Type B pancreatic cell (in vitro differentiated cells): Measurements from ENCODE around the gene IZUMO2. TPM values are rescaled to one million over a fixed set of nuclear protein-coding genes. Genes with fewer than 3 reads are reported as not detected.
A peak's percentile ranks its signal among the peaks of the same experiment; 100 is the strongest.

Source experiments
- DNase-seq: peaks from one replicate; pipeline ENCODE4 v3.0.0; 2021; ENCODE audit warnings: mixed read lengths; ENCODE audit not compliant: unreplicated experiment; ENCODE audit errors: extremely low spot score
- H3K27ac Mint-ChIP-seq: 2 replicates; pipeline ENCODE4 v1.8.0; 2021; ENCODE audit warnings: mild to moderate bottlenecking, mixed read lengths
- H3K27me3 Mint-ChIP-seq: 2 replicates; pipeline ENCODE4 v1.8.0; 2021; ENCODE audit warnings: mixed read lengths
- H3K36me3 Mint-ChIP-seq: 2 replicates; pipeline ENCODE4 v1.8.0; 2021; ENCODE audit warnings: mixed read lengths
- H3K4me1 Mint-ChIP-seq: one replicate; pipeline ENCODE4 v1.8.0; 2021; ENCODE audit warnings: mixed read lengths; ENCODE audit not compliant: unreplicated experiment
- H3K4me3 Mint-ChIP-seq: 2 replicates; pipeline ENCODE4 v1.8.0; 2021; ENCODE audit warnings: mild to moderate bottlenecking, mixed read lengths
- H3K9me3 Mint-ChIP-seq: 2 replicates; pipeline ENCODE4 v1.8.0; 2021; ENCODE audit warnings: mixed read lengths
- CTCF ChIP-seq: fragments of 200-600 bp; sonication (generic); conservative IDR thresholded peaks from 2 replicates; pipeline ENCODE4 v1.5.0; 2021; ENCODE audit warnings: antibody characterized with exemption, mild to moderate bottlenecking
- long read RNA-seq: library from polyadenylated mRNA; unstranded; transcript quantifications from one replicate; pipeline ENCODE4 v2.0.0, GENCODE V29; 2020
- total RNA-seq: library from RNA; stranded (reverse); gene quantifications from 2 replicates; pipeline ENCODE4 v1.2.1, GENCODE V29; 2021; ENCODE audit warnings: low replicate concordance

IZUMO2 gene
- total RNA-seq: not detected in 2 replicates
- long read RNA-seq: 0 reads

DNA sequence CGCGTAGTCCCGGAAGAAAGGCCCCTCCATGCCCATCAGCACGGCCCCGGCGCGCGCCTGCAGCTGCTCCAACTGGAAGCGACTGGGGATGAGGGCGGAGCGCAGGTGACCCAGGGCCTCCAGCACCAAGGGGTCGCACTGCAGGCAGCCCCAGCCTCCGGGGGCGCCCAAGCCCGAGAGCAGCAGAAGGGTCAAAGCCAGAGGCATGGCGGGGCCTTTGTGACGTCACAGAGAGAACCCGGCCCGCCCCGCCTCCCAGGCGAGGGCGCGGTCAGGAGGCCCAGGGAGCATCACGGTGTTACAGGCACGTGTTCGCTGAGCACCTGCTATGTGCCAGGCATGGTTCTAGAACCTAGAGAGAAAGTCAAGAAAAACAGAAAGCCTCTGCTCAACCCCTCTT, at the start of gene IZUMO2:
TSS of gene IZUMO2 (minus strand) at position 294 of the 400 bp plus-strand sequence. CDS start at position 207, 87 bp downstream.
- Mint-ChIP-seq H3K27ac (no peak within 1 kb of the TSS), H3K9me3 (no peaks in the 10 kb centered on the region), H3K27me3 (peaks cover 10% of the 10 kb centered on the region), H3K4me1 (peaks cover 10% of the 10 kb centered on the region), H3K36me3 (no peaks in the 10 kb centered on the region), H3K4me3 (no peak within 1 kb of the TSS)
- TF ChIP-seq CTCF: no peak
- DNase-seq: no peak

DNA sequence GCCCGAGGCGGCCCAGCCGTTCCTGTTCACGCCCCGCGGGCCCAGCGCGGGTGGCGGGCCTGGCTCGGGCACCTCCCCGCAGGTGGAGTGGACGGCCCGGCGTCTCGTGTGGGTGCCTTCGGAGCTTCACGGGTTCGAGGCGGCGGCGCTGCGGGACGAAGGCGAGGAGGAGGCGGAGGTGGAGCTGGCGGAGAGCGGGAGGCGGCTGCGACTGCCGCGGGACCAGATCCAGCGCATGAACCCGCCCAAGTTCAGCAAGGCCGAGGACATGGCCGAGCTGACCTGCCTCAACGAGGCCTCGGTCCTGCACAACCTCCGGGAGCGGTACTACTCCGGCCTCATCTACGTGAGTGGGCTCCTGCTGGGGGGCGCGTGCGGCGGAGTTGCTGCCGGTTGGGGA, 47.3 kb upstream of the IZUMO2 start:
- TF ChIP-seq CTCF: no peak
- H3K4me1 Mint-ChIP-seq: no peaks in the 10 kb centered on the region
- DNase-seq: no peak
- no peak overlapping the region for H3K4me3 Mint-ChIP-seq
- H3K27ac Mint-ChIP-seq: no peak overlapping the region
- peaks cover 7% of the 10 kb centered on the region for H3K27me3 Mint-ChIP-seq
- H3K36me3 Mint-ChIP-seq: peaks cover 9% of the 10 kb centered on the region
- no peaks in the 10 kb centered on the region for H3K9me3 Mint-ChIP-seq

DNA sequence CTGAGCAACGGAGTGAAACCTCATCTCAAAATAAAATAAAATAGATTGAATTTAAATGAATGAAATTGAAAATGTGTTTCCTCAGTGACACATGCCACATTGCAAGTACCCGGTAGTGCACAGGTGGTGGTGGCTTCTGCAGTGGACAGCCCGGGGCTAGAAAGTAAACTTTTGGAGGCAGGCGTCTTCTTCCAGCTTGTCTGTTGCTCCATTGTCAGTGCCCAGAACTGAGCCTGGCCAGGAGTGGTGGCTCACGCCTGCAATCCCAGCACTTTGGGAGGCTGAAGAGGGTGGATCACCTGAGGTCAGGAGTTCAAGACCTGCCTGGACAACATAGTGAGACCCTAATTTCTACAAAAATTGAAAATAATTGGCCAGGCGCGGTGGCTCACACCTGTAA, 46.0 kb upstream of the IZUMO2 start:
- Mint-ChIP-seq H3K36me3 (peaks cover 7% of the 10 kb centered on the region), H3K4me1 (no peaks in the 10 kb centered on the region), H3K27me3 (peaks cover 15% of the 10 kb centered on the region), H3K9me3 (no peaks in the 10 kb centered on the region), H3K27ac (no peak overlapping the region), H3K4me3 (no peak overlapping the region)
- no peak for TF ChIP-seq CTCF
- no peak for DNase-seq

- Mint-ChIP-seq H3K9me3 (no peaks in the 10 kb centered on the region), H3K36me3 (peaks cover 6% of the 10 kb centered on the region), H3K4me3 (peak overlapping the region; percentile 29), H3K27me3 (peaks cover 21% of the 10 kb centered on the region), H3K27ac (peak overlapping the region; percentile 96), H3K4me1 (no peaks in the 10 kb centered on the region)
- no peak for TF ChIP-seq CTCF
- DNase-seq: no peak
These were observed 44.6 kb upstream of the IZUMO2 start for GRCh38 chr19:50207730-50208129.

GRCh38 chr19:50206191-50206590, 43.1 kb upstream of the IZUMO2 start:
- no peak for DNase-seq
- Mint-ChIP-seq H3K4me3 (peak overlapping the region; percentile 86), H3K27ac (peak overlapping the region; percentile 96), H3K4me1 (no peaks in the 10 kb centered on the region), H3K36me3 (no peaks in the 10 kb centered on the region), H3K27me3 (peaks cover 35% of the 10 kb centered on the region), H3K9me3 (no peaks in the 10 kb centered on the region)
- no peak for TF ChIP-seq CTCF

GRCh38 chr19:50205681-50206138, 42.6 kb upstream of the IZUMO2 start:
- DNase-seq: no peak
- no peaks in the 10 kb centered on the region for H3K36me3 Mint-ChIP-seq
- peak overlapping the region; percentile 96 for H3K27ac Mint-ChIP-seq
- H3K9me3 Mint-ChIP-seq: no peaks in the 10 kb centered on the region
- TF ChIP-seq CTCF: peak; percentile 32
- peaks cover 38% of the 10 kb centered on the region for H3K27me3 Mint-ChIP-seq
- H3K4me1 Mint-ChIP-seq: no peaks in the 10 kb centered on the region
- peak overlapping the region; percentile 86 for H3K4me3 Mint-ChIP-seq
